Endothelial cell of umbilical vein (primary cell): Measurements from ENCODE around the gene IFT27. TPM values are rescaled to one million over a fixed set of nuclear protein-coding genes. Genes with fewer than 3 reads are reported as not detected.

Experiments
- BruUV-seq: library from RNA; stranded (reverse); fragments of 400-500 nt; replicated peaks from 2 replicates; lab custom pipeline; 2021; lab: Mats Ljungman, UMichigan
- CTCF ChIA-PET: fragments of 300-600, 350-600 bp; sonication (Branson Sonifier 250); formaldehyde crosslinking; loops from one replicate; lab custom pipeline; 2021; ENCODE audit warnings: antibody characterized with exemption, inconsistent platforms; lab: Charles Lee
- POLR2A ChIA-PET: fragments of 300-600, 350-600 bp; sonication (Branson Sonifier 250); formaldehyde crosslinking; loops from one replicate; lab custom pipeline; 2021; ENCODE audit warnings: antibody characterized with exemption, inconsistent platforms; lab: Charles Lee
- DNase-seq: peaks from one replicate; pipeline ENCODE4 v3.0.0-alpha.2; 2011; ENCODE audit warnings: low read depth, low spot score
- FAIRE-seq: peaks from 2 replicates; lab custom pipeline; 2011; peaks lifted over from hg19 to GRCh38; lab: Jason Lieb, UNC
- H2AFZ ChIP-seq: 2 replicates; pipeline ENCODE4 v1.6.0; 2012; ENCODE audit warnings: low read depth, low read length, control low read depth, inconsistent platforms
- H3K27ac ChIP-seq: 2 replicates; pipeline ENCODE4 v1.5.1; 2011; ENCODE audit warnings: low read depth, mild to moderate bottlenecking, control low read depth, low read length, moderate library complexity; ENCODE audit not compliant: insufficient read depth
- H3K27me3 ChIP-seq, 2 experiments: 2 replicates each; pipeline versions ENCODE4 v1.6.0 to v1.6.1; 2011; ENCODE audit warnings: low read length in 2 of 2, mixed read lengths in 1 of 2; ENCODE audit not compliant: control insufficient read depth in 2 of 2, insufficient read depth in 2 of 2
- H3K36me3 ChIP-seq, 2 experiments: 2 replicates in 1 of 2; 3 replicates in 1 of 2; pipeline ENCODE4 v1.5.1; 2011; ENCODE audit warnings: low read length in 2 of 2, mild to moderate bottlenecking in 1 of 2, moderate library complexity in 1 of 2; ENCODE audit not compliant: control insufficient read depth in 2 of 2, insufficient read depth in 2 of 2; ENCODE audit errors: extremely low read depth in 1 of 2
- H3K4me1 ChIP-seq: 3 replicates; pipeline ENCODE4 v1.5.1; 2011; ENCODE audit warnings: mild to moderate bottlenecking, low read length; ENCODE audit not compliant: control insufficient read depth, insufficient read depth; ENCODE audit errors: extremely low read depth
- H3K4me2 ChIP-seq: 2 replicates; pipeline ENCODE4 v1.6.1; 2011; ENCODE audit warnings: low read length, control low read depth, mixed read lengths; ENCODE audit not compliant: insufficient read depth
- H3K4me3 ChIP-seq, 3 experiments: fragments of 200-600 bp in 1 of 3; sonication (generic), shearing (Covaris generic) in 1 of 3; replicated peaks in 1 of 3; 2 replicates each; pipeline ENCODE4 v1.5.1; 2011 to 2016; ENCODE audit warnings: control low read depth in 3 of 3, low read length in 3 of 3, mild to moderate bottlenecking in 2 of 3, inconsistent platforms in 1 of 3, low read depth in 1 of 3, moderate library complexity in 1 of 3; ENCODE audit not compliant: insufficient read depth in 1 of 3
- H3K79me2 ChIP-seq: 2 replicates; pipeline ENCODE4 v1.6.0; 2012; ENCODE audit warnings: low read length, inconsistent platforms; ENCODE audit not compliant: control insufficient read depth, insufficient read depth
- H3K9ac ChIP-seq: replicated peaks from 2 replicates; pipeline ENCODE3; 2011; ENCODE audit warnings: low read length, control low read depth; ENCODE audit not compliant: insufficient read depth; ENCODE audit errors: extremely low read depth
- H3K9me1 ChIP-seq: replicated peaks from 3 replicates; pipeline ENCODE4 v1.6.0; 2011; ENCODE audit warnings: mild to moderate bottlenecking, low read length; ENCODE audit not compliant: control insufficient read depth, insufficient read depth; ENCODE audit errors: extremely low read depth
- H3K9me3 ChIP-seq: replicated peaks from 2 replicates; pipeline ENCODE4 v1.5.1; 2012; ENCODE audit warnings: low read length, inconsistent platforms; ENCODE audit not compliant: control insufficient read depth, insufficient read depth
- H4K20me1 ChIP-seq: replicated peaks from 2 replicates; pipeline ENCODE3; 2011; ENCODE audit warnings: mild to moderate bottlenecking, low read length; ENCODE audit not compliant: control insufficient read depth, insufficient read depth; ENCODE audit errors: extremely low read depth
- EZH2 ChIP-seq: IDR thresholded peaks from 2 replicates; pipeline ENCODE4 v1.6.1; 2012; ENCODE audit warnings: borderline replicate concordance, low read depth, mild to moderate bottlenecking, moderate library complexity, low read length, inconsistent platforms; ENCODE audit not compliant: severe bottlenecking
- FOS ChIP-seq: IDR thresholded peaks from 2 replicates; pipeline ENCODE4 v1.6.1; 2011; ENCODE audit warnings: mild to moderate bottlenecking, low read length, moderate library complexity, borderline replicate concordance; ENCODE audit not compliant: insufficient read depth
- GATA2 ChIP-seq: IDR thresholded peaks from 2 replicates; pipeline ENCODE4 v1.7.0; 2011; ENCODE audit warnings: low read depth, mild to moderate bottlenecking, moderate library complexity, mixed read lengths, low read length; ENCODE audit not compliant: insufficient read length, insufficient read depth
- MYC ChIP-seq: IDR thresholded peaks from one replicate; pipeline ENCODE4 v1.6.1; 2011; ENCODE audit warnings: mild to moderate bottlenecking, low read depth, low read length
- POLR2A ChIP-seq: IDR thresholded peaks from 2 replicates; pipeline ENCODE4 v1.6.1; 2012; ENCODE audit warnings: low read depth, mild to moderate bottlenecking, control low read depth, low read length
- POLR2AphosphoS5 ChIP-seq: IDR thresholded peaks from 2 replicates; pipeline ENCODE4 v1.6.1; 2012; ENCODE audit warnings: low read depth, mild to moderate bottlenecking, control low read depth, low read length, moderate library complexity; ENCODE audit not compliant: insufficient read depth
- dilution Hi-C: fragments of 300-500 bp; cut with MboI; formaldehyde crosslinking; loops from one replicate; pipeline ENCODE4 v1.15.0; 2019; ENCODE audit warnings: low sequenced_read_pairs; ENCODE audit not compliant: extremely low pct_ligation_motif_present
- intact Hi-C: fragments of 100-400 bp; cut with micrococcal nuclease; formaldehyde crosslinking; loops from one replicate; pipeline ENCODE4 v1.10.0; 2022
- polyA plus RNA-seq, 4 experiments: library from polyadenylated mRNA; depleted of rRNA in 3 of 4; stranded (reverse) in 3 of 4; unstranded in 1 of 4; fragments of >200 nt; gene quantifications; 2 replicates each; pipeline versions ENCODE4 v1.2.1 to v1.2.3, GENCODE V29; 2011 to 2012; ENCODE audit warnings: missing spikeins in 1 of 4
- total RNA-seq: library from RNA; stranded (reverse); gene quantifications from 2 replicates; pipeline ENCODE4 v1.2.3, GENCODE V29; 2021
- TF ChIP-seq, protein P1 (sequence below): IDR thresholded peaks from 2 replicates; pipeline ENCODE4 v1.6.1; 2011; ENCODE audit not compliant: insufficient read depth, insufficient read length

Gene IFT27
- total and polyA plus RNA-seq, 2 donors (not counting 3 experiments of a cell fraction or from before 2014, with no cell fraction given): 29.9 to 33.7 TPM

DNA sequence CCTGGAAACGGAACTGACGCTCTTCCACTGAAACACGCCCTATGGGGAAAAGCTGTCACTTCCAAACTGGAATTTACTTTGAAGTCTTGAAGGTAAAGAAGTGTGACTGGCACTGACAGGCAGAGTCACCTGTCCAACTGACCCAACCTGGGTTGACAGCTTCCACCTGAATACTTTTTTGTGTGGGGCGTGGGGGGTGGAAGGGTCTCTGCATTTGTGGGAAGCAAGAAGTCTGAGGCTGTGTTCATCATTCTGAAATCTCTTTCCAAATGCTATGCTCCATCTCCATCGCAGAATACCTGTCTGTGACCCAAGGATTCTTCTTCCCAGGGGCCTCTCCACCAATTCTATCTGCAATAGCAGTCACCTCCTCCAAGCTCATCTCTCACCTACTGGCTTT, 7.8 kb downstream of the IFT27 start:
- ChIA-PET CTCF (interaction anchor here (1.1 to 6.5 kb wide), 3 partner anchors 8 to 221 kb away, joined by 4 to 39 read pairs (median 6); partner anchors contain the start of gene IFT27), POLR2A (no interaction called here)
- no peaks in the 10 kb centered on the region for H3K9me1 ChIP-seq
- no peak overlapping the region for H3K9ac ChIP-seq
- H3K79me2 ChIP-seq: no peaks in the 10 kb centered on the region
- DNase-seq (no peak), FAIRE-seq (no peak)
- dilution Hi-C loops (no loop called here), intact Hi-C loops (no loop called here)
- H3K4me2 ChIP-seq: no peak overlapping the region
- no peak overlapping the region for H3K27ac ChIP-seq
- no peaks in the 10 kb centered on the region for H3K27me3 ChIP-seq
- no peak for TF ChIP-seq MYC
- no peak for TF ChIP-seq POLR2A
- no peak for TF ChIP-seq EZH2
- no peak for TF ChIP-seq GATA2
- TF ChIP-seq, protein P1, sequence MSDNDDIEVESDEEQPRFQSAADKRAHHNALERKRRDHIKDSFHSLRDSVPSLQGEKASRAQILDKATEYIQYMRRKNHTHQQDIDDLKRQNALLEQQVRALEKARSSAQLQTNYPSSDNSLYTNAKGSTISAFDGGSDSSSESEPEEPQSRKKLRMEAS: no peak
- no peak for TF ChIP-seq POLR2AphosphoS5
- no peak for TF ChIP-seq FOS
- H3K36me3 ChIP-seq: peaks cover 0 to 13% of the 10 kb centered on the region in 2 experiments
- no peaks in the 10 kb centered on the region for H4K20me1 ChIP-seq
- H3K4me3 ChIP-seq: no peak overlapping the region
- no TSS peak for BruUV-seq
- H3K4me1 ChIP-seq: peaks cover 3% of the 10 kb centered on the region
- no peak overlapping the region for H2AFZ ChIP-seq
- no peaks in the 10 kb centered on the region for H3K9me3 ChIP-seq
